Epidermal melanocyte (primary cell): ENCODE data around the gene BANF2.
"Not testable (repeated sequence)": the region's sequence is repeated elsewhere in the genome, so short reads cannot be mapped to it uniquely, and the experiment has no call there.

Source experiments
- DNase-seq: peaks from one replicate; pipeline ENCODE4 v3.0.0; 2011; ENCODE audit warnings: low spot score; ENCODE audit not compliant: insufficient read length

BANF2 gene

GRCh38 chr20:17682889-17683198, 16.9 kb upstream of the BANF2 start:
- no peak for DNase-seq

DNA sequence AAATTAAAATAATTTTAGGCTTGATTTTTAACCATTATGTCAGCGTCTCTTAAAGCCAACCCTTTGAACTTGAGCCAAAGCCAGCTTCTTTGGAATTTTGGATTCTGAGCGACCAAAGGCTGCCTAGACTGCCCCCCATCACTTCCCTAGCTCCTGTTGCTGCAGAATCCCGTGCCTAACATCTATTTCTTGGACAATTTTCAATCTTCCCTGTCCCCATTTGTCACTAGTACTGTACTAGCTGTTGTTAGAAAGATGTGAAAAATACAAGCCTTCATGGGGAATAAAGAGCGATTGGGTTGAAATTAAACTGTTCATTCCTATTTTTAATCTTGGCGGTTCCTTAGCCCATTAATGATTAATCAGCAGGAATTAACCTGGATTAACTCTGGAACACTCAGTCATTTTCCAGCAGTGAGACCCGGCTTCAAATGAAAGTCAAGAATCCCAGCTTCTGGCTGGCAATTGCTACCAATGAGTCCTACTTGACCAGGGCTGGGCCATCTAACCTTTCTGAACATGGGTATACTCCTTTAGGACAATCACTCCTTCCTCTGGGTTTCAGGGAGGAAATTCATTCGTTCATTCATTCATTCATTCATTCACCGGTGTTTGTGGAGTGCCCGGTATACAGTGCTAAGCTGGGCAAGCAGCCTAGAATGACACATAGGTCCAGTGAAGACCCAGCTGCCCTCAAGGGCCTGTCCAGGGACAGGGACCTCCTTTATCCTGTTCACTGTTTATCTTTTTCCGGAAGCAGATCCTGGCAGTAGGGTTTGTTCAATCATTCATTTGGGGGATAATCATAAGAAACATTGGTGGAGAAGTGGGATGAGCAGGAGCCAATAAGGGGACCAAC, 16.3 kb upstream of the BANF2 start:
- DNase-seq, result no peak

DNA sequence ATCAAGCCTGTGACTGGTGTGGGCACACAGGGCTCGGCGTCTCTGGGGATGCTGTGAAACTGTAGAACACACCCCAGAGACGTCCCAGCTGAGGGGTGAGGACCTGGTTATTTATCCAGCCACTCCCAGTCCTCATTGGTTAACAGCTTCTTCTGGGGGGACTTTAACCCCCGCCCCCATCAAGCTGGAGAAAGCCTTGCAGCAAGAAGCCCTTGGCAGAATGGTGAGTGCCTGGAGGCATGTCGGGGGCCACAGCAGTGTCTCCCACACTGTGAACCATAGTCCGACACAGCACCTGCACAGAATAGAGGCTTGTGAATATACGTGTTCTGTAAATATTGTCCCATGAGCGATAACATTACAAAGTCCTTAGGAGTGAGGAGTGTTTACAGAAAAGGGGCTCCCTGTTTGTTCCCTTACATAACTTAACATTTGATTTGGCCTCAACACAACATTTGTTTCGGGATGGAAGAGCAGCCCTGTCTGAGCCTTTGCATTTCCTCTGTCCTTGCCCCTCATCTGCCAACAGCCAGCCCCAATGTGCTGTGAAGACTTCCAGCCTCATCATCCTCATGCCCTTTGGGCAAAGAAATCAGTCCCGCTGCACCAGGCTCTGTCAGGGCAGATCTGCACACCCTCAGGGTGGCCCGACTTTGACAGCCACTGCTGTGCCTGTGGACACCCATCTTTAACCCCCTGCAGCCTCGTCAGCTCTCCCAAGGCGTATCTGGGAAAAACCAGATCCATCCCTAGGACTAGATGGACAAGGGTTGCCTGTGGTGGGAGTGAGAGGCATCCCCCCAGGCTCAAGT, 15.5 kb upstream of the BANF2 start:
- no peak for DNase-seq

DNA sequence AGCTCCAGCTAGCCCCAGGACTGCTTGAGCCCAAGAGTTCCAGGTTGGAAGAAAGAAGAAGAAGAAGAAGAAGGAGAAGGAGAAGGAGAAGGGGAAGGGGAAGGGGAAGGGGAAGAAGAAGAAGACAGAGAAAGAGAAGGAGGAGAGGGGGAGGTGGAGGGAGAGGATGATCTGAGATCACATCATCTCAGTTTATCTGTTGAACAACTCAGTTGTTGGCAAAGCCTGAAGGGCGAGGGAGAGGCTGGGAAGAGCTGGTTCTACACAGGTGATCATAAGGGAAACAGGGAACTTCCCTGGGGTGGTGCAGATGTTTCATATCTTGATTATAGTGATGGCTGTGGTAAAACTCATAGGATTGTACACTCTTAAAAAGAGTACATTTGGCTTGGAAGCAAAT, 14.6 kb upstream of the BANF2 start:
- no peak for DNase-seq

DNA sequence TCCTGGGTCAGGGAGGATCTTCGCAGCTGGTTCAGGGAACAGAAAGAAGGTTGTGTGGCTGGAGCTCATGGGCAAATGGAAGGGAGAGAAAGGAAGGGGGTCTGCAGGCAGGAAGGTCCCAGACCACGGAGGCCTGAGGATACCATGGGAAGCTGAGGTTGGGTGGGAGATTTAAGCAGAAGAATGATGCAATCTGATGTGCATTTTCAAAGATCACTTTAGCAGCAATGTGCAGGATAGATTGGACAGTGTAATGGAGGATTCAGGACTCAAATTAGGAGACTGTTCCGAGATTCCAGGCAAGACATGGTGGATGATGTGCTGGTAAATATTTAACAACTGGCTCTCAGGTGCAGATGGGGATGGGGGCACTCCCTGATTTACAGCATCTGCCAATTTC, 12.0 kb upstream of the BANF2 start:
- DNase-seq, result no peak

- no peak for DNase-seq
Observed at GRCh38 chr20:17688965-17689364, 10.8 kb upstream of the BANF2 start.

- no peak for DNase-seq
Observed at GRCh38 chr20:17690144-17690543, 9.6 kb upstream of the BANF2 start.

DNA sequence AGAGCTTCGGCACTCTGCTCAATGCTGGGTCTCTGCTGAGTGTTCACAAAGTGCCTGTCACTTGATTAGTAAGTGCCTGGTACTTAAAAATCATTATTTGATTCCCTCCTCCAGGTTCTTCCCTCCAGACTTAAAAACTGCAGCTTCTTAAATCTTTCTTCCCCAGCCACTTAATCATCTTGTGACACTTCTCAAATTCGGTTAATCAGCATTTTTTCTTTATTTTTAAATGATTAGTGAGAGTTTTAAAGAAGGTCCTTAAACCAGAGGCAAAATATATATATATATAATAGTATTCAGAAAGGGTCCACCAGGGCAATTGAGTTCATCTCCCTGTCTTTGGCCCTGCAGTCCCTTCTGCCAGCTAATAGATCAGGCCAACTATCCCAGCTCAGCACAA, 8.0 kb upstream of the BANF2 start:
- DNase-seq, result no peak

DNA sequence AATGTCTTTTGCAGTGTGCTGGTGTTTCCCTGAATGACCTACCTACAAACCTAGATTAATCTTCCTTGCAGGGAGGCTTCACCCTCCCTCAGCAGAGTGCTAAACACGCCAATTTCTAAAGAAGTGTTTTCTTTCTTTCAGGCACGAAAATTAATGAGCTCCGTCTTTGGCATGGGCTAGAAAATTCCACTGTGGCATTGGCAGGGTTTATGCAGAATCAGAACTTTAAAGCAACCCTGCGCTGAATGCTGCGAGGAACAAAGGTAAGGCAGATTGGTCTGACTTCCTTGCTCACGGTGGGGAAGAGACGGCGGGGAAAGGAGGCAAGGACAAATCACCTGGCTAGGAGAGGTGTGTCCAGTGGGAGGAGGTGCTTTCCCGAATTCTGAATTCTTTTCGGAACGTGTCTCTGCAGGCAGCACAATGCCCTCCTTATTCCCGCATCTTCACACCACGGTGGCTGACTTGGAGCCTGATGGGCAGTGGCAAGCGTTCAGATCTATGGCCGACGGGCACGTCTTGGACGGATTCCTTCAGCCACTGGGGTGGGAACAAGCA, 6.2 kb upstream of the BANF2 start:
- no peak for DNase-seq

DNA sequence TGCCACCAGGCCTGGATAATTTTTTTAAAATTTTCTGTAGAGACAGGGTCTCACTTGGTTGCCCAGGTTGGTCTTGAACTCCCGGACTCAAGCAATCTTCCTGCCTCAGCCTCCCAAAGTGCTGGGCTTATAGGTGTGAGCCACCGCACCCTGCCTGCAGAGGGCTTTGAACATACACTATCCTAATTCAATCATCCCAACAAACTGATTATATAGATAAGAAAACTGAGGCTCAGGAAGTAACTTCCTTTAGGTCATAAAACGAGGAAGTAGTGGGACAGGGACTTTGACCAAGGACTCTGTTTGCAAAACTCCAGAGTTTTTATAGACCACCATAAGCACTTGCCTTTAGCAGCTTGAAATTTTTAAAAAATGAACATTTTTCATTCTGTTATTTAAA, 5.0 kb upstream of the BANF2 start:
- no peak for DNase-seq

DNA sequence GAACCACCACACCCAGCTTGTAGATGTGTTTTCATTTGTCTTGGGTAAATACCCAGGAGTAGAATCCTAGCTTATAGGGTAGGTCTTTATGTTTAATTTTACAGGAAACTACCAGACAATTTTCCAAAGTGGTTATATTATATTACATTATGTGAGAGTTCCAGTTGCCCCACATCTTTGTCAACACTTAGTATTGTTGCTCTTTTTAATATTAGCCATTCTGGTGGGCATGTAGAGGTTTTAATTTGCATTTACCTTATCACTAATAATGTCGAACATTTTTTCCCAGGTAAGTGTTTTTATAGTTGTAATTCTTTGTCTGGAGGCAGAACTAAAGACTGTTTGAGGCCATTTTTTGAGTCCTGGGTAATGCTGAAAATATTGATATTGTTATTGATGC, 3.5 kb upstream of the BANF2 start:
- no peak for DNase-seq

DNA sequence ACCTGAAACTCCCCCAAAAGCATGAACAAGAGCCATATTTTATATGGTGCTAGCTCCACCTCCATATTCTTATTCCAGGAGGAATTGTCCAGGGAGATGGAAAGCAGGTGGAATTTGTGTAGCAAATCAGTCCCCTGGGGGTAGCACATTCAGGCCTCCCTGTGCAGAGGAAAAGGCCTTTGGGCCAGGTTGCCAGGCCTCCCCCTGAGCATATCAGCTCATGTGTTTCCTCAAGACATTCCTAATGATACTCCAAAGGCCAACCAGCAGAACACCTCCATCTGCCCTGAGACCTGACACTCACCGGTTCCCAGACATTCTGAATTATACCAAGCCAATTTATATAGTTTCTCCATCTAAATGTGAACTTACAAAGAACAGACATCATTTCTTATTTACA, 2.6 kb upstream of the BANF2 start:
- no peak for DNase-seq

DNA sequence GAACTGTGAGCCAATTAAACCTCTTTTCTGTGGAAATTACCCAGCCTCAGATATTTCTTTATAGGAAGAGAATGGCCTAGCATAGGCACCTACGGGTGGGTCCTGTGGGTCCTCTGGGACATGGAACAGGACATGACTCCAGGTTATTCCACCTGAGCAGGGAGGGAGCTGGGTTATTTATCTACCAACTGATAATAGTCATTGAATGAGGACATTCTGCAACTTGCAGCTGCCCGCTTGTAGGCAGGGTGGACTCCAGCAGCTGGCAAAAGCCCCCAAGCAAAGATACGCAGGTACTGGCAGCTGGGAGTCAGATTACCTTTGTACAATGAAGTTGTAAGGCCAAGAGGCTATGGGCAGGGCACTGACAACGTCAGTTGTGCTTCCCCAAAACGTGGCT, 1.4 kb upstream of the BANF2 start:
- no peak for DNase-seq

- DNase-seq, result no peak
Observed at GRCh38 chr20:17700637-17701036, 871 bp downstream of the BANF2 start.

GRCh38 chr20:17701826-17702225, 2.1 kb downstream of the BANF2 start:
- DNase-seq, result no peak

DNA sequence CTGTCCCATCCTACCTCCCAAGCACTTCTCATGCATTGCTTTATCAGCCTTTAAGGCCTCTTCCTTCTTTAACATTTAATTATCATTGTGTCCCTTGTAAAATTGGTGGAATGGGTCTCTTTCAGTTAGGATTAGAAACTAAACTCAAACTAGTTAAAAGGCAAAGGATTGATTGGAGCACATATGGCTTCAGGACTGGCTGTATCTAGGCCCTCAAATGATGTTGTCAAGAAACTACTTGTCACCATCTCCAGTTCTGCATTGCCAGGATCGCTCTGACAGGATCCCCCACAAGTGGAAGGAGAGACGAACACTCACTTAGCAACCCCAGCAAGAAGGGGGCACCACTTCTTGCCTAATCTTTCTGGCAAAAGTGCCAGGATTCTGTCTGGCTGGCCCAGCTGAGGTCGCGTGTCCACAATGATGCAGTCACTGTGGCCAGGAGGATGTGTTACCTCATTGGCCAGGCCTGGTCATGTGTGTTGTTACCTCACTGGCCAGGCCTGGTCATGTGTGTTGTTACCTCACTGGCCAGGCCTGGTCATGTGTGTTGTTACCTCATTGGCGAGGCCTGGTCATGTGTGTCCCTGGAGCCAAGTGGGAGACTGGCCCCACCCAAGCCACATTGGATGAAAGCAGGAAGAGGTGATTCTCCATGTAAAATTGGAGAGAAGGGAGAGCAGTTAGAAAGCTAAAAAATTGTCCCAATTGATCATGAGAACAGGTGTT, 5.0 kb downstream of the BANF2 start:
- no peak for DNase-seq

GRCh38 chr20:17705916-17706315, 6.2 kb downstream of the BANF2 start:
- no peak for DNase-seq

DNA sequence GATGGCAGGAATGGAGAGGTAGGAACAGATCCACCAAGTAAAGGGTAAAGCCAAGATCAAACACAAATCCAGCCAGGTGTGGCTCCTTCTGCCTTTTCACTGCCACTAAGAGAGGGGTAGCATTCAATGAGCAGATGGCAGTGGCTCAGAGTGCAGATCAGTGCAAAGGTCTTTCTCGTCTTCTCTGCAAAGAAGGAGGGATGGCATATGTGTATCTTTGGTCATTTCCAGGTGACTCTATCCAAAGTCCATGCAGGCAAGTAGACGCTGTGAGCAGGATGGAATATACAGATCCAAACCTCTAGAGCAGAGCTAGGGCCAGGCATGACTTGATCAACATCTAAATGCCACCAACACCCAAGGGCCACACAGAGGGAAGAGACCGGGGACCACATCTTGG, 6.9 kb downstream of the BANF2 start:
- no peak for DNase-seq

DNA sequence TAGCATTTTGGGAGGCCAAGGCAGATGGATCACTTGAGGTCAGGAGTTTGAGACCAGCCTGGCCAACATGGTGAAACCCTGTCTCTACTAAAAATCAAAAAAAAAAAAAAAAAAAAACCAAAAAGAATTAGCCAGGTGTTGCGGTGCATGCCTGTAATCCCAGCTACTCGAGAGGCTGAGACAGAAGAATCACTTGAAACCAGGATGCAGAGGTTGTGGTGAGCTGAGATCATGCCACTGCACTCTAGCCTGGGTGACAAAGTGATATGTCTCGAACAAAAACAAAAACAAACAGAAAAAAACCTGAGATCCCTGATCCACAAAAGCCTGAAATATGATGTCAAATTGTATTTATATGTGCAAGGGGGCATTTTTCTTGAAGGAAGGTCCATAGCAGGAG, 8.2 kb downstream of the BANF2 start:
- not testable (repeated sequence) for DNase-seq

DNA sequence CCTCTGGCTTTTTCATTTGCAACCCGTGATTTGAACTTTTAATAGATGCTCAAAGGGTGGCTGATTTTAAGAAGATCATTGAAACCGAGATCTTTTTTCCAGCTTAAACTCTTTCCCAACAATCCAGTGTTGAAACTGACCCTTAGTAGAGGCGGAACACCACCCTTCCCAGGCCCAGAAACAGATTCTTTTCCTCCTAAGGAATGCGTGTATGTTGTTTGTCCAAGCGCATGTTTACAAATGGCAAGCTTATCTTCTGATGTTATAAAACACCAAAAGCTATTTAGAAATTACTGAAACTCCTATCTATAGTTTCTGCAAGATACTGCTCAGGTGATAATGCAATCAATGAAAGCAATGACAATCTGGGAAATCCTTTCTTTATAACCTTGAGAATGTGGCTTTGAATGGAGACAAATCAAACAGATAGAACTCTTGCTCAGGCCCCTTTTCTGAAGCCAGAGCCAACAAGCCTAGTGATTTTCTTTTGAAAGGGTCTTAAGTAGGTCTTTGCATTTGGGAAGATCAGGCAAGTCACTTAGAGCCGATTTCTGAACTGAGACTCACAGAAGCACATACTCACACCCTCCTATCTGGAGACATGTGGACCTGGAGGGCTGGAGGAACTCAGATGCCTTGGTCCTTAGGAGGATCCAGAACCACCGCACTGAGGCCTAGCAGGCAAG, 9.1 kb downstream of the BANF2 start:
- DNase-seq, result no peak
